Glutamatergic neuron (in vitro differentiated cells): ENCODE measurements around the gene ZKSCAN3. TPM values are rescaled to one million over a fixed set of nuclear protein-coding genes. Genes with fewer than 3 reads are reported as not detected.
A peak's percentile ranks its signal among the peaks of the same experiment; 100 is the strongest.

Source experiments
- DNase-seq: peaks from one replicate; pipeline ENCODE4 v3.0.0; 2022
- H3K27ac Mint-ChIP-seq: one replicate; pipeline ENCODE4 v1.8.0; 2020; ENCODE audit warnings: mild to moderate bottlenecking, mixed read lengths, inconsistent platforms; ENCODE audit not compliant: unreplicated experiment
- H3K27me3 Mint-ChIP-seq: one replicate; pipeline ENCODE4 v1.8.0; 2020; ENCODE audit warnings: mild to moderate bottlenecking, moderate library complexity, mixed read lengths, inconsistent platforms; ENCODE audit not compliant: unreplicated experiment
- H3K36me3 Mint-ChIP-seq: one replicate; pipeline ENCODE4 v1.8.0; 2020; ENCODE audit warnings: mild to moderate bottlenecking, mixed read lengths, inconsistent platforms; ENCODE audit not compliant: unreplicated experiment
- H3K4me1 Mint-ChIP-seq: one replicate; pipeline ENCODE4 v1.8.0; 2020; ENCODE audit warnings: mild to moderate bottlenecking, low read depth, mixed read lengths, inconsistent platforms; ENCODE audit not compliant: unreplicated experiment
- H3K4me3 Mint-ChIP-seq: one replicate; pipeline ENCODE4 v1.8.0; 2020; ENCODE audit warnings: mild to moderate bottlenecking, mixed read lengths, inconsistent platforms; ENCODE audit not compliant: unreplicated experiment
- H3K9me3 Mint-ChIP-seq: one replicate; pipeline ENCODE4 v1.8.0; 2020; ENCODE audit warnings: mild to moderate bottlenecking, moderate library complexity, mixed read lengths, inconsistent platforms; ENCODE audit not compliant: unreplicated experiment
- total RNA-seq: library from RNA; stranded (reverse); fragmentation: NEBNext Ultra II Directional; extraction: Animal tissue kit (Norgen Biotek cat#: 25700); gene quantifications from one replicate; pipeline ENCODE4 v1.2.1, GENCODE V29; 2021; ENCODE audit not compliant: unreplicated experiment
- TF ChIP-seq, protein P1 (sequence below): fragments of 200-600 bp; sonication (generic); IDR thresholded peaks from one replicate; pipeline ENCODE4 v1.5.0; 2021; ENCODE audit not compliant: partially characterized antibody, unreplicated experiment

ZKSCAN3 gene
- total RNA-seq, 1 donor from 2014 or later, result 16.0 TPM

DNA sequence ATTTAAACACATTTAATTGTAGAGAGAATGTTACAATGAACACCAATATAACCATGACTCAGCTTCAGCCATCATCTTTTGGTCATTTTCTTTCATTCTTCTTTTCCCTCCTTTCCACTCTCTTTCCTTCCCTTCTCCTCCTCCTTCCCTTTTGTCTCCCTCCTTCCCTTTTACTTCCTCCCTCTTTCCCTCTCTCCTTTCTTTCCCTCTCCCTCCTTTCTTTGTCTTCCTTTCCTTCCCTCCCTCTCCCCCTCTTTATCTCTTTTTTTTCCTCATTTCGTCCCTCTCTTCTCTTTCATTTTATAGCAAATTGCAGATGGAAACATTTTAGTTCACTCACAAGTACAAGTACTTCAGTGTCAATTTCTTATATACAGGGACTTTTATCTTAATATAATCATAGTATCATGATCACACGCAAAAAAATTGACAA lies 1.8 kb downstream of the ZKSCAN3 start:
- TF ChIP-seq, protein P1, sequence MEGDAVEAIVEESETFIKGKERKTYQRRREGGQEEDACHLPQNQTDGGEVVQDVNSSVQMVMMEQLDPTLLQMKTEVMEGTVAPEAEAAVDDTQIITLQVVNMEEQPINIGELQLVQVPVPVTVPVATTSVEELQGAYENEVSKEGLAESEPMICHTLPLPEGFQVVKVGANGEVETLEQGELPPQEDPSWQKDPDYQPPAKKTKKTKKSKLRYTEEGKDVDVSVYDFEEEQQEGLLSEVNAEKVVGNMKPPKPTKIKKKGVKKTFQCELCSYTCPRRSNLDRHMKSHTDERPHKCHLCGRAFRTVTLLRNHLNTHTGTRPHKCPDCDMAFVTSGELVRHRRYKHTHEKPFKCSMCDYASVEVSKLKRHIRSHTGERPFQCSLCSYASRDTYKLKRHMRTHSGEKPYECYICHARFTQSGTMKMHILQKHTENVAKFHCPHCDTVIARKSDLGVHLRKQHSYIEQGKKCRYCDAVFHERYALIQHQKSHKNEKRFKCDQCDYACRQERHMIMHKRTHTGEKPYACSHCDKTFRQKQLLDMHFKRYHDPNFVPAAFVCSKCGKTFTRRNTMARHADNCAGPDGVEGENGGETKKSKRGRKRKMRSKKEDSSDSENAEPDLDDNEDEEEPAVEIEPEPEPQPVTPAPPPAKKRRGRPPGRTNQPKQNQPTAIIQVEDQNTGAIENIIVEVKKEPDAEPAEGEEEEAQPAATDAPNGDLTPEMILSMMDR, result no peak
- Mint-ChIP-seq H3K4me3 (peak overlapping the region; percentile 99), H3K36me3 (no peaks in the 10 kb centered on the region), H3K27me3 (peaks cover 2% of the 10 kb centered on the region), H3K9me3 (no peaks in the 10 kb centered on the region), H3K4me1 (peaks cover 14% of the 10 kb centered on the region), H3K27ac (no peak overlapping the region)
- no peak for DNase-seq

DNA sequence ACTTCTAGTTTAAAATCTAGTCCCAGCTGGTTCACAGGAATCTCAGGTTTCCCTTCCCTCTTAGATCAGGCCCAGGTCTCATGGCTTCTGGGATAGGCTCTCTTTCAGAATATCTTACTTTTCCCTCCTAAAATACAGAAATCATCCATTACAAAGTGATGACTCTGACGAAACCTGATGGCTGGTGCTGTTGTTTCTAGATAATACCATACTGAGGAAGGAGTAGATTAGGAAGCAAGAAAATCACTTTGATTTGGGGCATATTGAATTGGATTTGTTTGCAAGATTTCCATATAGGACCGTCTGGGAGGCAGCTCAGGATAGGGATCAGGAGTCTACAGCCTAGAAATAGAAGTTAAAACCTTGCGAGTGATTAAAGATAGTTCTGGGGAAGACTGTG lies 3.6 kb downstream of the ZKSCAN3 start:
- DNase-seq, result no peak
- Mint-ChIP-seq H3K4me3 (no peak overlapping the region), H3K27me3 (peaks cover 2% of the 10 kb centered on the region), H3K27ac (no peak overlapping the region), H3K4me1 (peaks cover 15% of the 10 kb centered on the region), H3K36me3 (no peaks in the 10 kb centered on the region), H3K9me3 (peaks cover 1% of the 10 kb centered on the region)
- TF ChIP-seq, protein P1, result no peak

DNA sequence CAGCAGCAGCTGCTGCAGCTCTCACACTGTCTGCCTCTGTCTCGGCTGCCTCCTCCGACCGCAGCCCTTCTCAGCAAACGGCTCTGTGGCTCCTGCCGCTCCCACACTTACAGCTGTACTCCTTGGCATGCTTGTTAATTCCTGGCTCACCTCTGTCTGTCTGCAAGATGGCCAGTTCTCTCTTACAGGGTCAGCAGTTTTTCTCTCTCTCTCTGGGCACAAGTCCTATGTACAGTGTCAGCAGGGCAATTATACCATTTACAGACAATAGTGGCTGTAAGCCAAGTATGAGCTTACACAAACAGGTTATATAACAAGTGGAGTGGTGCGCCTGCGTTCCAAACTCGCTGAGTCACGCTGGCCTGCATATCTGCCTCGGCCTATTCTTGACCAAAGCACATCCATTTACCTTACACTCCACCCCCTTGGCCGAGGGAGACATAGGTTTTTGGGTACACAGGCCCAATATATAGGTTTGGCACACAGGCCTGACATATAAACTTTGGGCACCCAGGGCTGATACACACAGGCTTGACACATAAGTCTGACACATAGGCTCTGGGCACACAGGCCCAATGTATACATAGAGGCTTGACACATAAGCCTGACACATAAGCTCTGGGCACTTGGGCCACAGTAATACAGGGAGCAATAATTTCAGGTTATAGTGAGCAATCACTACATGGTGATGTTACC lies 4.4 kb downstream of the ZKSCAN3 start:
- no peak overlapping the region for H3K4me3 Mint-ChIP-seq
- no peak for DNase-seq
- H3K27me3 Mint-ChIP-seq, result peaks cover 2% of the 10 kb centered on the region
- peaks cover 1% of the 10 kb centered on the region for H3K9me3 Mint-ChIP-seq
- H3K27ac Mint-ChIP-seq, result no peak overlapping the region
- peaks cover 15% of the 10 kb centered on the region for H3K4me1 Mint-ChIP-seq
- TF ChIP-seq, protein P1, result no peak
- H3K36me3 Mint-ChIP-seq, result no peaks in the 10 kb centered on the region

DNA sequence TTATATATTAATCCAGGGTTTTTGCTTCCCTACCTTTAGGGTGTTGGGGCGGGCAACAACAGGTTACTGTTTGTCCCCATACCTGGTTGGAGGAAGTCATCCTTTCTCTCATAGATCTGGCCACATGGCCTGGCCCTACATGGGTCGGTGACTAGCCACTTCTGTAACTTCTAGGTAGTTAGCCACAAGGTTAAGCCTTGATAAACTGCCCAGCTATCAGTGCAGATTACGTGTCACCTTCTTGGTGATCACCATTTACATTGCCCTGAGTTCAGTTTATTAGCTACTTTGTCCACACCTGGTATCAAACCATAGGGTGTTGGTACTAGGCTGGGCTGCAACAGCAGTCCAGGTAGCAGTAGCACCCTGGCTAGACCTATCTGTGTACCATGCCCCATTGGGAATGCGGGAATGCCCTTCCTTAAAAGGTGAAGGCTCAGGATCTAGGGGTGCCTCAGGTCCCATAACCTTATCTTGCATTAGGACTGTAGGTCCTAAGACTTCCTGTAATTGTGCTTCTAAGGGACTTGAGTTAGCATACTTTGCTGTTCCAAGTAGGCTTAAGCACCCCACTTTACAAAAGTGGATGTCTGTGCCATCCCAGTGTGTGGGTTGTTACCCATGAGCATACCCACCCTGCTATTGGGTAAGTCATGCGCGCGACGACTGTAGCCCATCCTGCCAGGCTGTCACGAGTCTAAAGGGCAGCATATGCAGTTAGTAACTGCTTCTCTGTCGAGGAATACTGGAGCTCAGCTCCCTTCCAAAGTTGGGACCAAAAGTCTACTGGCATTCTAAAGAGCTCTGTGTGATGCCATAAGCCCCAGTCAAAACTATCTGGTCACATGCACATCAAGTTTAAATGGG lies 5.2 kb downstream of the ZKSCAN3 start:
- Mint-ChIP-seq H3K9me3 (peaks cover 1% of the 10 kb centered on the region), H3K4me3 (no peak overlapping the region), H3K4me1 (peaks cover 15% of the 10 kb centered on the region), H3K27me3 (peaks cover under 1% of the 10 kb centered on the region), H3K27ac (no peak overlapping the region), H3K36me3 (no peaks in the 10 kb centered on the region)
- TF ChIP-seq, protein P1, result no peak
- no peak for DNase-seq
